ENCODE results near the gene TBX4.
A peak's percentile ranks its signal among the peaks of the same experiment; 100 is the strongest.

Gene TBX4

GRCh38 chr17:61412860-61413660, 39.2 kb upstream of the TBX4 start:
- DNase-seq (ENCODE audit: low read depth) = no peak

- no peak for DNase-seq (ENCODE audit: low read depth)
Measured at GRCh38 chr17:61413661-61414126, 38.5 kb upstream of the TBX4 start.

- no peak for DNase-seq (ENCODE audit: low read depth)
Measured at GRCh38 chr17:61414141-61414935, 37.9 kb upstream of the TBX4 start.

- no peak for DNase-seq (ENCODE audit: low read depth)
Measured at GRCh38 chr17:61414936-61415251, 37.3 kb upstream of the TBX4 start.

- DNase-seq (ENCODE audit: low read depth) = no peak
Measured at GRCh38 chr17:61415374-61416210, 36.6 kb upstream of the TBX4 start.

GRCh38 chr17:61416211-61416539, 36.0 kb upstream of the TBX4 start:
- DNase-seq (ENCODE audit: low read depth) = no peak

GRCh38 chr17:61416540-61417363, 35.5 kb upstream of the TBX4 start:
- DNase-seq (ENCODE audit: low read depth) = peak; percentile 87

- DNase-seq (ENCODE audit: low read depth) = no peak
Measured at GRCh38 chr17:61418449-61418848, 33.8 kb upstream of the TBX4 start.

GRCh38 chr17:61419496-61420046, 32.7 kb upstream of the TBX4 start:
- DNase-seq (ENCODE audit: low read depth) = no peak

GRCh38 chr17:61420052-61420451, 32.2 kb upstream of the TBX4 start:
- no peak for DNase-seq (ENCODE audit: low read depth)

GRCh38 chr17:61420745-61421398, 31.4 kb upstream of the TBX4 start:
- no peak for DNase-seq (ENCODE audit: low read depth)

GRCh38 chr17:61421460-61421859, 30.8 kb upstream of the TBX4 start:
- DNase-seq (ENCODE audit: low read depth) = no peak

- no peak for DNase-seq (ENCODE audit: low read depth)
Measured at GRCh38 chr17:61422116-61422799, 30.0 kb upstream of the TBX4 start.

GRCh38 chr17:61422869-61423268, 29.4 kb upstream of the TBX4 start:
- no peak for DNase-seq (ENCODE audit: low read depth)

- no peak for DNase-seq (ENCODE audit: low read depth)
Measured at GRCh38 chr17:61423967-61424649, 28.1 kb upstream of the TBX4 start.

- no peak for DNase-seq (ENCODE audit: low read depth)
Measured at GRCh38 chr17:61425682-61426481, 26.3 kb upstream of the TBX4 start.

- DNase-seq (ENCODE audit: low read depth) = no peak
Measured at GRCh38 chr17:61426482-61427304, 25.5 kb upstream of the TBX4 start.

GRCh38 chr17:61427567-61427966, 24.7 kb upstream of the TBX4 start:
- DNase-seq (ENCODE audit: low read depth) = no peak
